Panc1 (cell line): Measurements from ENCODE around the gene HOXB3. TPM values are rescaled to one million over a fixed set of nuclear protein-coding genes. Genes with fewer than 3 reads are reported as not detected.
A peak's percentile ranks its signal among the peaks of the same experiment; 100 is the strongest.

Experiments
- ATAC-seq: fragments of 200-7000 bp; cut with Tn5 transposase; 2 replicates; pipeline ENCODE4 v1.9.1; 2020; ENCODE audit warnings: mild to moderate bottlenecking, moderate library complexity
- BruUV-seq: library from RNA; stranded (reverse); fragments of 400-500 nt; replicated peaks from 2 replicates; lab custom pipeline; 2021; lab: Mats Ljungman, UMichigan
- CTCF ChIA-PET: fragments of 300-600 bp; sonication (Branson Sonifier 250); formaldehyde crosslinking; loops from one replicate; lab custom pipeline; 2022; ENCODE audit warnings: antibody characterized with exemption; lab: Charles Lee
- POLR2A ChIA-PET: fragments of 300-600 bp; sonication (Branson Sonifier 250); formaldehyde crosslinking; loops from one replicate; lab custom pipeline; 2022; ENCODE audit warnings: antibody characterized with exemption; lab: Charles Lee
- DNase-seq: peaks from one replicate; pipeline ENCODE4 v3.0.0-alpha.2; 2010; ENCODE audit warnings: low read depth, low spot score
- H3K27ac ChIP-seq: 2 replicates; pipeline ENCODE4 v1.5.1; 2011; ENCODE audit warnings: mild to moderate bottlenecking, low read length, inconsistent platforms
- H3K27me3 ChIP-seq: fragments of 200-500 bp; sonication (Bioruptor generic); 2 replicates; pipeline ENCODE4 v1.6.0; 2014; ENCODE audit warnings: low read length, inconsistent platforms; ENCODE audit not compliant: control insufficient read depth, insufficient read depth
- H3K36me3 ChIP-seq: fragments of 200-500 bp; sonication (Bioruptor generic); 2 replicates; pipeline ENCODE4 v1.5.1; 2014; ENCODE audit warnings: inconsistent platforms, mild to moderate bottlenecking, low read length, moderate library complexity; ENCODE audit not compliant: control insufficient read depth, insufficient read depth
- H3K4me1 ChIP-seq: 2 replicates; pipeline ENCODE4 v1.5.1; 2011; ENCODE audit warnings: inconsistent platforms, mild to moderate bottlenecking, low read length, moderate library complexity; ENCODE audit not compliant: control insufficient read depth, insufficient read depth
- H3K4me3 ChIP-seq, 2 experiments: 2 replicates each; pipeline ENCODE4 v1.5.1; 2011 to 2012; ENCODE audit warnings: low read depth in 2 of 2, low read length in 2 of 2, mild to moderate bottlenecking in 2 of 2, inconsistent platforms in 1 of 2, moderate library complexity in 1 of 2
- H3K9me3 ChIP-seq: fragments of 200-500 bp; sonication (Bioruptor generic); 2 replicates; pipeline ENCODE4 v1.5.1; 2014; ENCODE audit warnings: low read depth, mild to moderate bottlenecking, inconsistent platforms, low read length, moderate library complexity; ENCODE audit not compliant: control insufficient read depth, insufficient read depth
- CTCF ChIP-seq: fragments of 450-650 bp; IDR thresholded peaks from 2 replicates; pipeline ENCODE4 v1.5.1; 2017; ENCODE audit warnings: mild to moderate bottlenecking
- POLR2AphosphoS5 ChIP-seq: IDR thresholded peaks from 2 replicates; pipeline ENCODE4 v1.6.1; 2012; ENCODE audit warnings: mild to moderate bottlenecking, low read depth, low read length, moderate library complexity
- REST ChIP-seq, 2 experiments: IDR thresholded peaks; 2 replicates each; pipeline ENCODE4 v1.6.1; 2011 to 2012; ENCODE audit warnings: low read depth in 2 of 2, control low read depth in 1 of 2, low read length in 1 of 2, mild to moderate bottlenecking in 1 of 2, moderate library complexity in 1 of 2; ENCODE audit not compliant: insufficient read depth in 1 of 2
- SIN3A ChIP-seq: IDR thresholded peaks from 2 replicates; pipeline ENCODE4 v1.6.1; 2012; ENCODE audit warnings: low read depth, mild to moderate bottlenecking, low read length, moderate library complexity, borderline replicate concordance; ENCODE audit not compliant: insufficient read depth
- TCF7L2 ChIP-seq: IDR thresholded peaks from 2 replicates; pipeline ENCODE4 v1.6.1; 2011; ENCODE audit warnings: mild to moderate bottlenecking, low read depth, low read length, inconsistent platforms
- in situ Hi-C: cut with HindIII; loops from 2 replicates; pipeline ENCODE4 v1.10.0; 2016; ENCODE audit warnings: low sequenced_read_pairs, low pct_unique_long_range_greater_than_20kb
- intact Hi-C: fragments of 100-400 bp; cut with micrococcal nuclease; formaldehyde crosslinking; loops from one replicate; pipeline ENCODE4 v1.10.0; 2022; ENCODE audit not compliant: unreplicated experiment
- total RNA-seq: library from RNA; stranded (reverse); gene quantifications from one replicate; pipeline ENCODE4 v1.2.1, GENCODE V29; 2021; ENCODE audit not compliant: unreplicated experiment

HOXB3 gene
- total RNA-seq, 1 experiment from 2014 or later: 127 TPM

- Histone ChIP-seq H3K4me1 (peaks cover 54% of the 10 kb centered on the region), H3K4me3 (peak overlapping the region; percentile 70 to 99), H3K27me3 (no peaks in the 10 kb centered on the region), H3K9me3 (no peaks in the 10 kb centered on the region), H3K27ac (peak overlapping the region; percentile 99), H3K36me3 (no peaks in the 10 kb centered on the region; the same call in 1 of the 2 replicates)
- POLR2A ChIA-PET: interaction anchor here (0.6 to 2.1 kb wide), 3 partner anchors 9 to 540 kb away, joined by 3 to 7 read pairs (median 5); no protein-coding TSS in a partner anchor
- no TSS peak for BruUV-seq
- CTCF ChIA-PET: no interaction called here
- no peak for DNase-seq
- in situ Hi-C loops: no loop called here
- intact Hi-C loops: no loop called here
- TF ChIP-seq SIN3A (no peak), REST (IDR thresholded peaks at IDR 0.05; ENCODE audit: insufficient read depth in 1 of 2, low read depth in 2 of 2, low read length in 1 of 2) (no peak), POLR2AphosphoS5 (no peak), CTCF (no peak), TCF7L2 (no peak)
- ATAC-seq: no peak
Measured at GRCh38 chr17:48597528-48597777, 7.4 kb upstream of the HOXB3 start.

GRCh38 chr17:48596735-48597527 lies 6.9 kb upstream of the HOXB3 start:
- ChIA-PET CTCF (interaction anchor here (0.6 kb wide), 1 partner anchor 20 kb away, joined by 3 read pairs; no protein-coding TSS in a partner anchor), POLR2A (interaction anchor here (0.6 to 1.0 kb wide), 4 partner anchors 8 to 56 kb away, joined by 3 to 13 read pairs (median 4); partner anchors contain the start of gene HOXB6)
- no peaks in the 10 kb centered on the region for H3K27me3 ChIP-seq
- in situ Hi-C loops (no loop called here), intact Hi-C loops (no loop called here)
- no peaks in the 10 kb centered on the region; the same call in 1 of the 2 replicates for H3K36me3 ChIP-seq
- peak; percentile 64 for TF ChIP-seq POLR2AphosphoS5
- TF ChIP-seq REST (IDR thresholded peaks at IDR 0.05; ENCODE audit: insufficient read depth in 1 of 2, low read depth in 2 of 2, low read length in 1 of 2): no peak
- TF ChIP-seq TCF7L2: no peak
- 0 out of 2 replicates have a peak, but pooled peaks have one; percentile 42 for TF ChIP-seq SIN3A
- TF ChIP-seq CTCF: peak; percentile 41
- ATAC-seq (peak; percentile 7), DNase-seq (no peak)
- BruUV-seq: TSS peak; percentile 24
- H3K27ac ChIP-seq: peak overlapping the region; percentile 99
- H3K4me3 ChIP-seq: peak overlapping the region; percentile 70 to 99
- no peaks in the 10 kb centered on the region for H3K9me3 ChIP-seq
- peaks cover 55% of the 10 kb centered on the region for H3K4me1 ChIP-seq
